GM21529 (cell line): ENCODE results near the gene APOM.

Experiments
- ATAC-seq: cut with Tn5 transposase; IDR thresholded peaks from one replicate; pipeline ENCODE4 v1.9.1; 2021; ENCODE audit not compliant: unreplicated experiment

APOM gene

DNA sequence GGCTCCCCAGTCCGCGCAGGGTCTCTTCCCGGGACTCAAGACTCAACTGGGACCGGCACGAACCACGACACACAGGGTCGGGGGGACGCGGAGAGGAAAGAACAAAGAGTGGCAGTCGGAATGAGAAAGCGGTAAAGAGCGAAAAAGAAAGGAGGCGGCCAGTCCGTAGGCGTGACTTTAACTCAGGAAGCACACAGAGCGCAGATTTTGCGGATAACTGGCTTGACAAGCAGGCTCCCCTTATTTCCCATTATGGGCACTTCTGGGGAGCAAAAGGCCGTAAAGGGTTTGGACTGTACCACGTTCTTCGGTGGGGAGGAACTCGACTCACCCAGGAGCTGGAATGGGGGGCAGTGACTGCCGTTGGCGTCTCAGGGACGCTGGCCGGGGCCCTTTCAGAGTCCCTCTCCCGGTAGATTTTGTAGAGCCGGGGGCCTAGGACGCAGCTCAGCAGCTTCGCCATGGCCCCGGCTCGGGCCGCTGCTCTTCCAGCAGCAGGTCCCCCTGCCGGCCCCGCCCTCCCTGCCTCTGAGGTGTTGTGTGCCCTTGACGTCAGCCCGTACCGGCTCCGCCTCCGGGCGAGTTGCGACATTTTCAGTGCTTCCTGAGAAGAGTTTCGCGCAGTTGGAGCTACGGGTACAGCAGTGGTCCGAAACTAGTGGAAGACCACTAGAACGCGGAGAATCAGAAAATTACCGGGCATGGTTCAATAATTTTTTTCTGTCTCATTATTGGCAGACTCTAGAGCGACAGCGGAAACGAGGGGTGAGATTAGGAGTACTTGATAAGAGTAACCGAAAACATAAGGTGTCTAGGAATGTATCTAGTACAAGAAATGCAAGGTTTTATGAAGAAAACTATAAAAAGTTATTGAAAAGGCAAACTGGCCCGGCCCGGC lies 47.4 kb downstream of the APOM start, which contains the start of gene ABHD16A:
Gene ABHD16A, minus strand, starts transcription at position 506 of the 898 bp plus-strand sequence. Its CDS starts 43 bp downstream, at position 463.
- peak; percentile 91 for ATAC-seq

DNA sequence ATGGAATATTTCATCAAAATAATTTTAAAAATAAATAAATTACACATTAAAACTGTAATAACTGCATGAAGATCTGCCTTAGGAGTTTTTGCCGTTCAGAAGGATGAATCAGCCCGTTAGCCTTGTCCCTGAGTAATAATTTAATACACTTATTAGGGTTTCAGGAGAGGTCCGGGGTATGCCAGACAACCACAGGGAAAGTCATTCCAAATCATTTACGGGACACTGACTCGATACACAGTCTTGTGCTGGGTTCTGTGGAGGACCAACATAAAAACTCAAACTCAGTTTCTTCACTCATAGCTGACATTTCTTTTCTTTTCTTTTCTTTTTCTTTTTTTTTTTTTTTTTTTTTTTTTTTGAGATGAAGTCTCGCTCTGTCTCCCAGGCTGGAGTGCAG lies 50.2 kb downstream of the APOM start:
- no peak for ATAC-seq

DNA sequence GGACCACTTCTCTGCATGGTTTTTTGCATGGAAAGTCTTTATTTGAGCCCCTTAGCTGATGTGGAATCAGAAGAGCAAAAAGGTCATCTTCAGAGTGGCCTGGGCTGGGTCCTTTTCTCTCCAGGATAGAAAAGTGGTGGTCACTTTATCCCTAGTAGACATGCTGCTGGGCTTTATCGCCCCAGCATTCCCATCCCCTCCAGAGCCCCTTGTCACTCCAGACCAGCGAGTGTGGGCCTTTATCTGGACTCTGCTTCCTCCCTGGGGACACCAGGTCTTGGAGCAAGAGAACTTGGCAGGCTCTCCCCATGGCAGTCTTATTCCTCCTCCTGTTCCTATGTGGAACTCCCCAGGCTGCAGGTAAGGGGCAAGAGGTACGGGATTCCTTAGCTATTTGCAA lies 50.9 kb downstream of the APOM start, which contains the start of gene LY6G6F:
Gene LY6G6F, plus strand, starts transcription at position 268 of the 400 bp plus-strand sequence. Its CDS starts 41 bp downstream, at position 309.
- ATAC-seq: no peak

GRCh38 chr6:31707701-31708100 lies 52.0 kb downstream of the APOM start:
- ATAC-seq: no peak
